HG03520 (cell line): ENCODE results near the gene NUP62CL.

Experiments used
- ATAC-seq: cut with Tn5 transposase; IDR thresholded peaks from one replicate; pipeline ENCODE4 v1.9.1; 2021; ENCODE audit warnings: mild to moderate bottlenecking, moderate library complexity; ENCODE audit not compliant: unreplicated experiment

The NUP62CL gene

DNA sequence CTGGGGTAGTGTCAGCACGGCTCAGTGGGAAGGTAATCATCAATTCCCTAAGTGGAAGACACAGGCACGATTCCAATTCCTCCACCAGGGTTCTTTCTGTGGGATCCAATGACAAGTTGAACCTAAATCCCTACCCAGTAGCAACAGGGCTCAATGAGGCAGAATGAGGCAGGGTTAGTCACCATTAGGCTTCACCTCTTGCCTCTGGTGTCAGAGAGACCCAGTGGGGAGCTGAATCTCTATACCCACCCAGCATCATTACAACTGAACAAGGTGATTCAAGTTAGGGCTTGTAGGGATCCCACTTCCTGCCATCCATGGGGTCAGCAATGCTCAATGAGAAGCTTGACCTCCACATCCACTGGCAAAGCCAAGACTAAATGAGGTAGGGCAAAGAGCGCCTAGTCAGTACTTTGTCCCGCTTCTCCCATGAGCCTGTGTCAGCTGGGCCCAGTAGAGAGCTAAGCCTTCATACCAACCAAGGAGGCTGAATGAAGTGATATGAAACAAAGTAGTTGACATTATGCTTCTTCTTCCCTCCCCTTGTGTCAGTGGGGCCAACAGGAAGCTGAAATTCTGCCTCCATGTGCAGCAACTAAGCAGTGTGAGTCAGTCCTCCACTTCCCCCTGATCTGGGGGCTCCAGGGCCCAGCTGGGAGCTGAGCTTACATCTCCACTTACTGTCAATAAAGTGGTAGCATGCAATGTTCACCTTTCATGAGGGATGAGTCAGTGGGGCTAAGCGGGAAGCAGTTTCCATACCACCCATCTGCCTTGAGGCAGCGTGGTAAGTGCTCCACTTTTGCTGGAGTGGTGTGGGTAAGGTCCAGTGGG lies 51.2 kb downstream of the NUP62CL start:
- ATAC-seq: no peak

GRCh38 chrX:107153005-107153404 lies 53.2 kb downstream of the NUP62CL start:
- no peak for ATAC-seq

- no peak for ATAC-seq
Observed at GRCh38 chrX:107146670-107147069, 59.6 kb downstream of the NUP62CL start.

DNA sequence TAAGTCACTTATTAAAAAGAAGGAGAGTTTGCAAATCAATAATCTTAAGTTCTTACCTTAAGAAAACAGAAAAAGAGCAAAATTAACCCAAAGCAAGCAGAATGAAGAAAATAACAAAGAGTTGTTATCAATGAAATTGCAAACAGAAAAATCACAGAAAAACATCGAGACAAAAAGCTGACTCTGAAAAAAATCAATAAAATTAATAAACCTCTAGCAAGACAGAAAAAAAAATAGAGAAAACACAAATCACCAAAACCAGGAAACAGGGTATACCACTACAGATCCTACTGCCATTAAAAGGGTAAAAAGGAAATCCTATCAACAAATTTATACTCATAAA lies 70.3 kb downstream of the NUP62CL start:
- ATAC-seq: no peak

- ATAC-seq: no peak
Observed at GRCh38 chrX:107135049-107135964, 70.9 kb downstream of the NUP62CL start.

GRCh38 chrX:107123750-107124149 lies 82.5 kb downstream of the NUP62CL start:
- no peak for ATAC-seq

- no peak for ATAC-seq
Observed at GRCh38 chrX:107119283-107119682, 87.0 kb downstream of the NUP62CL start.

DNA sequence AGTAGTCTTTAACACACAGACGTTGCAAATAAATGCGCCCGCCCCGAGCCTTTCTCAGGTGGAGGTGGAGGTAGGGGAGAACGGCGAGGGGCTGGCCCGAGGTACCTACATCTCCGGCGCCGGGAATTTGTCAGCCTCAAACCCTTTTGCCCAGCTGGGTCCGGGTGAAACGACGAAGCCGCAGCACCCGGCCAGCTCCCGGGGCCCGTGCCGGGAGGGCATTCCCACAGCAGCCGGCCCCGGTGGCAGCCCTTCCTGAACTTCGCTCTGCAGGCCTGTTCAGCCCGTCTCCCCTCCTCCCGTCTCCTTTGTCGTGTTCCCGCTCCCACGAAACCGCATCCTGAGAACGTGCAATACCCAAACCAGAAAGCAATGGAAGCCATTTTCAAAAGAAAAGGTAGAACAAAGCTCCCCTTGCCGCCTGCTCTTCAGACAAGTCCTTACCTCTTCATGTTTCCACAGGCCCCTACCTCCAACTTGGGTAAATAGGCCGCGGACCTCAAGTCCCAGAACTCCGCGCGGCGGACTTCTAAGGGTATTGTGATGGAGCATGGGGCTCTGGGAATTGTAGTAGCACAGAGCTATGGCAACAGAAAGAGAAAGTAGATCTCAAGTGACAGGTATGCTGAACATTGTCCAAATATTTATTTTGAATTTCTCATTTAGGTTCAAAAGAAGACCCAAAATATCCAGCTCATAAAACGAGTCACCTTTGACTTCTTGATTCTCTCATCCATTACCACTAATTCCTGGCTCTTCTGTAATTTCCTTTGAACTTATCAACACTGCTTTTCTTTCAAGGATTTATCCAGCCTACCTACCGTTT lies 87.7 kb downstream of the NUP62CL start, which contains the start of gene RBM41:
Gene RBM41, minus strand, starts transcription at position 501 of the 826 bp plus-strand sequence. Its CDS starts 49 bp downstream, at position 452.
- peak; percentile 100 for ATAC-seq

- ATAC-seq: no peak
Observed at GRCh38 chrX:107117993-107118321, 88.3 kb downstream of the NUP62CL start.

DNA sequence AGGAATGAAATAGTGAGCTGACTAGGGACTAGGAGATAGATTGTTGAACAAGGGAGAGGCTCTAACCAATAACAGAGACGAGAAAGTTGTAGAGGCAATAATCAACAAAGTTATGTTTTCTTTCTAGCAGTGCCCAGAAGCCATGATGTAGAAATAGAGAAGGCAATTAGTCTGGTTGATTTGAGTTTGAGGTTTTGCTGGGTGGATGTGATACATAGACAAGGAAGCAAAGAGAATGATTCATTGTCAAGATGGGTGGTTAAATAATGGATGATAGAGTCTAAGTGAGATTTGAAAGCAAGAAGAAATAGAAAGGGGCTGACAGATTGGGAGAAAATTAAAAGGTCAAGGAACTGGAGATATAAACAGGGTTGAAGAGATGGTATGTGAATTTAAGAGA lies 98.8 kb downstream of the NUP62CL start:
- no peak for ATAC-seq

DNA sequence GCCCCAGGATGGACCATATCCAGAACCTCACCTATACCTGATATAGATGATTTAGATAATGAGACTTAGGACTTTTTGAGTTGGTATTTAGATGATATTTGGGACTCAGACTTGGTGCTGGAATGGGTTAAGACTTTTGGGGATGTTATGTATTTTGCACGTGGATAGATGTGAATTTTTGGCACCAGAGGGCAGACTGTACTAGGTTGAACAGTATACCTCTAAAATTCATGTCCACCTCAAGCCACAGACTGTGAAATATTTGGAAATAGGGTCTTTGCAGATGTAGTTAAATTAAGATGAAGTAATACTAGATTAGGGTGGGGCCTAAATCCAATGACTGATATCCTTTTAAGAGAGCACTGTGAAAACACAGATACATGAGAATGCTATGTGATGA lies 103.3 kb downstream of the NUP62CL start:
- no peak for ATAC-seq

DNA sequence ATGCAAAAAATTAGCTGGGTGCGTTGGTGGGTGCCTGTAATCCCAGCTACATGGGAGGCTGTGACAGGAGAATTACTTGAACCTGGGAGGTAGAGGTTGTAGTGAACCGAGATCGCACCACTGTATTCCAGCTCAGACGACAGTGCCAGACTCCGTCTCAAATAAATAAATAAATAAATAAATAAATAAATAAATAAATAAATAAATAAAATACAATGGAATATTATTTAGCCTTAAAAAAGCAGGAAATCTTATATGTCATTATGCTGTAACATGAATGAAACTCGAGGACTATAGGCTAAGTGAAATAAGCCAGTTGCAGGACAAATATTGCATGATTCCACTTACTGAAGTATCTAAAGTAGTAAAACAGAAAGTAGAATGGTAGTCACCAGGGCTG lies 130.1 kb downstream of the NUP62CL start:
- no peak for ATAC-seq
